ENCODE measurements around the gene WNT2B. TPM values are rescaled to one million over a fixed set of nuclear protein-coding genes. Genes with fewer than 3 reads are reported as not detected.

The WNT2B gene
- polyA plus RNA-seq, 1 donor (not counting 4 experiments of a cell fraction or from before 2014, with no cell fraction given): 0.51 TPM

GRCh38 chr1:112505400-112505785 lies 3.4 kb upstream of the WNT2B start:
- peak; percentile 20 for FAIRE-seq
- dilution Hi-C loops (cut with MboI; ENCODE audit: extremely low pct_ligation_motif_present, low sequenced_read_pairs): no loop called here
- H3K27me3 ChIP-seq (ENCODE audit: control insufficient read depth, extremely low read depth, insufficient read depth, low read length): peaks cover 44% of the 10 kb centered on the region

GRCh38 chr1:112505878-112506277 lies 2.9 kb upstream of the WNT2B start:
- H3K27me3 ChIP-seq (ENCODE audit: control insufficient read depth, extremely low read depth, insufficient read depth, low read length): peaks cover 44% of the 10 kb centered on the region
- H3K4me1 ChIP-seq (ENCODE audit: control insufficient read depth, extremely low read depth, insufficient read depth, low read length): peaks cover 16% of the 10 kb centered on the region
- H3K27ac ChIP-seq (ENCODE audit: control insufficient read depth, insufficient read depth, low read length): no peak overlapping the region
- no peak for TF ChIP-seq EZH2 (IDR thresholded peaks at IDR 0.05; ENCODE audit: low read length)
- no peak for TF ChIP-seq CTCF (optimal IDR thresholded peaks at IDR 0.05 in 1 of 3, IDR thresholded peaks at IDR 0.05 in 1 of 3, conservative IDR thresholded peaks at IDR 0.05 in 1 of 3; ENCODE audit: extremely low read depth in 1 of 3, insufficient read depth in 2 of 3, low read length in 3 of 3)
- dilution Hi-C loops (cut with MboI; ENCODE audit: extremely low pct_ligation_motif_present, low sequenced_read_pairs): no loop called here
- H3K9me1 ChIP-seq (ENCODE audit: control insufficient read depth, extremely low read depth, insufficient read depth, low read length): no peaks in the 10 kb centered on the region
- no peak for DNase-seq (ENCODE audit: low read depth, low spot score)
- no peak overlapping the region for H3K9ac ChIP-seq (ENCODE audit: control insufficient read depth, extremely low read depth, insufficient read depth, low read length)
- H3K36me3 ChIP-seq (ENCODE audit: control insufficient read depth in 2 of 2, extremely low read depth in 1 of 2, insufficient read depth in 2 of 2, low read length in 2 of 2): no peaks in the 10 kb centered on the region
- H3K9me3 ChIP-seq (ENCODE audit: control insufficient read depth, low read depth, low read length): no peaks in the 10 kb centered on the region
- H3K4me2 ChIP-seq (ENCODE audit: control insufficient read depth, extremely low read depth, insufficient read depth, low read depth, low read length): no peak overlapping the region
- no peaks in the 10 kb centered on the region for H4K20me1 ChIP-seq (ENCODE audit: control insufficient read depth, extremely low read depth, insufficient read depth, low read length)
- no peak overlapping the region for H2AFZ ChIP-seq (ENCODE audit: control insufficient read depth, low read length)
- H3K4me3 ChIP-seq (ENCODE audit: control insufficient read depth in 2 of 3, extremely low read depth in 1 of 3, insufficient read depth in 2 of 3, low read depth in 1 of 3, low read length in 3 of 3): no peak overlapping the region
- H3K79me2 ChIP-seq (ENCODE audit: control insufficient read depth, insufficient read depth, low read length): no peaks in the 10 kb centered on the region
- no peak for FAIRE-seq

More at GRCh38 chr1:112505400-112505785, 3.4 kb upstream of the WNT2B start:
- Histone ChIP-seq H4K20me1 (ENCODE audit: control insufficient read depth, extremely low read depth, insufficient read depth, low read length) (no peaks in the 10 kb centered on the region), H3K9me1 (ENCODE audit: control insufficient read depth, extremely low read depth, insufficient read depth, low read length) (no peaks in the 10 kb centered on the region), H3K79me2 (ENCODE audit: control insufficient read depth, insufficient read depth, low read length) (no peaks in the 10 kb centered on the region), H3K27ac (ENCODE audit: control insufficient read depth, insufficient read depth, low read length) (no peak overlapping the region), H3K4me1 (ENCODE audit: control insufficient read depth, extremely low read depth, insufficient read depth, low read length) (peaks cover 16% of the 10 kb centered on the region), H3K9me3 (ENCODE audit: control insufficient read depth, low read depth, low read length) (no peaks in the 10 kb centered on the region), H3K4me2 (ENCODE audit: control insufficient read depth, extremely low read depth, insufficient read depth, low read depth, low read length) (no peak overlapping the region), H3K4me3 (ENCODE audit: control insufficient read depth in 2 of 3, extremely low read depth in 1 of 3, insufficient read depth in 2 of 3, low read depth in 1 of 3, low read length in 3 of 3) (no peak overlapping the region), H3K36me3 (ENCODE audit: control insufficient read depth in 2 of 2, extremely low read depth in 1 of 2, insufficient read depth in 2 of 2, low read length in 2 of 2) (no peaks in the 10 kb centered on the region), H2AFZ (ENCODE audit: control insufficient read depth, low read length) (no peak overlapping the region), H3K9ac (ENCODE audit: control insufficient read depth, extremely low read depth, insufficient read depth, low read length) (no peak overlapping the region)
- TF ChIP-seq CTCF (optimal IDR thresholded peaks at IDR 0.05 in 1 of 3, IDR thresholded peaks at IDR 0.05 in 1 of 3, conservative IDR thresholded peaks at IDR 0.05 in 1 of 3; ENCODE audit: extremely low read depth in 1 of 3, insufficient read depth in 2 of 3, low read length in 3 of 3) (no peak), EZH2 (IDR thresholded peaks at IDR 0.05; ENCODE audit: low read length) (no peak)
- no peak for DNase-seq (ENCODE audit: low read depth, low spot score)

All from keratinocyte (primary cell).